ENCODE data around the gene TUBB4A.

DNA sequence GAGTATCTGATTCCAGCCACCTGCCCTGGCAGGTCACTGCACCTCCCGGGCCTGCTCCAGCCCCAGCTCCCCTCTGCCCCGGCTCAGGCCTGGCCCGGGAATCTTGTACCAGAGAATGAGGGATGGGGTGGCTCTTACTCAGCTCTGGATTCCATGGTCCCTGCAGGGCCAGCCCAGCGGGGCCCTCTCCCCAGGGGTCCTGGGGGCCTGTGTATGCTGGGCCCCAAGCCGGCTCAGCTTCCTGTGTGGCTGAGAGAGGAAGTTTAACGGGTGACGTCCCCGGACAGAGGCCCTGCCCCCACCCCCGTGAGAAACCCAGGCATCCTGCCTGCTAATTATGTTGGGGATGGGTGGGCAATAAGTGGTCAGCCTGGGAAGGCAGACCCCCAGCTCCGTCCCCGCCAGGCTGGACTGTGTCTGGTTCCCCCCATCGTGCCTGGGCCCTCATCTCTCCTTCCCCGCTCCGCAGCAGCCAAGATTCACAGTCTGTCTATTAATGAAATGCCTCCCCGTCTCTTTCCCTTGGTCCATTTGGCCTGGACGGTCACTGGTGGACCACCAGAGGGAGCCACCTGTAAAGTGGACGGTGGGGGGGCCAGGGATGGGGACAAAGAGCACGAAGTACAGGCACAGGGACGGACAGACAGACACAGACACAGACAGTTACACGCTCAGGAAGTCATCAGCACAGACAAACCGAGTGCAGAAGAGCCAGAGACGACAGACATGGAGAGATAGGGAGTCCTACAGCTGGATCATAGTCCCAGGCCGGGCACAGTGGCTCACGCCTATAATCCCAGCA, 20.4 kb downstream of the TUBB4A start, which contains the start of gene DENND1C:
- TF ChIP-seq, protein P1, sequence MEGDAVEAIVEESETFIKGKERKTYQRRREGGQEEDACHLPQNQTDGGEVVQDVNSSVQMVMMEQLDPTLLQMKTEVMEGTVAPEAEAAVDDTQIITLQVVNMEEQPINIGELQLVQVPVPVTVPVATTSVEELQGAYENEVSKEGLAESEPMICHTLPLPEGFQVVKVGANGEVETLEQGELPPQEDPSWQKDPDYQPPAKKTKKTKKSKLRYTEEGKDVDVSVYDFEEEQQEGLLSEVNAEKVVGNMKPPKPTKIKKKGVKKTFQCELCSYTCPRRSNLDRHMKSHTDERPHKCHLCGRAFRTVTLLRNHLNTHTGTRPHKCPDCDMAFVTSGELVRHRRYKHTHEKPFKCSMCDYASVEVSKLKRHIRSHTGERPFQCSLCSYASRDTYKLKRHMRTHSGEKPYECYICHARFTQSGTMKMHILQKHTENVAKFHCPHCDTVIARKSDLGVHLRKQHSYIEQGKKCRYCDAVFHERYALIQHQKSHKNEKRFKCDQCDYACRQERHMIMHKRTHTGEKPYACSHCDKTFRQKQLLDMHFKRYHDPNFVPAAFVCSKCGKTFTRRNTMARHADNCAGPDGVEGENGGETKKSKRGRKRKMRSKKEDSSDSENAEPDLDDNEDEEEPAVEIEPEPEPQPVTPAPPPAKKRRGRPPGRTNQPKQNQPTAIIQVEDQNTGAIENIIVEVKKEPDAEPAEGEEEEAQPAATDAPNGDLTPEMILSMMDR (IDR thresholded peaks at IDR 0.05; ENCODE audit: poor library complexity) = peak; percentile 42
- no peak for TF ChIP-seq EZH2 (IDR thresholded peaks at IDR 0.05; ENCODE audit: borderline replicate concordance)
- no peak for TF ChIP-seq EZH2phosphoT487 (IDR thresholded peaks at IDR 0.05; ENCODE audit: low read depth, severe bottlenecking, unreplicated experiment)
